ENCODE data around the gene OR5A2.

- TF ChIP-seq TAF1 (IDR thresholded peaks at IDR 0.05; ENCODE audit: borderline replicate concordance, insufficient read depth, low read length), result no peak
- no peak for TF ChIP-seq FOXP2 (optimal IDR thresholded peaks at IDR 0.05; ENCODE audit: borderline replicate concordance, extremely low read depth, extremely low read length, insufficient read depth)
Observed at GRCh38 chr11:59437770-59438169, 11.6 kb upstream of the OR5A2 start.

All from PFSK-1 (cell line).